HK-2 (cell line): ENCODE results near the gene FAM199X.

Experiments used
- DNase-seq: peaks from one replicate; pipeline ENCODE4 v3.0.0-alpha.2; 2018; ENCODE audit not compliant: unreplicated experiment

FAM199X gene

GRCh38 chrX:104165894-104166734 is at the start of gene FAM199X:
TSS of gene FAM199X (plus strand) at chrX:104166453. CDS start at chrX:104166786, 333 bp downstream.
- peak; percentile 90 for DNase-seq

- DNase-seq = no peak
Observed at GRCh38 chrX:104117759-104118158, 48.5 kb upstream of the FAM199X start.

GRCh38 chrX:104118765-104119164 is 47.5 kb upstream of the FAM199X start:
- no peak for DNase-seq

- DNase-seq = no peak
Observed at GRCh38 chrX:104122829-104123228, 43.4 kb upstream of the FAM199X start.

- no peak for DNase-seq
Observed at GRCh38 chrX:104126856-104127255, 39.4 kb upstream of the FAM199X start.

- no peak for DNase-seq
Observed at GRCh38 chrX:104130808-104131207, 35.4 kb upstream of the FAM199X start.

GRCh38 chrX:104134583-104135261 is 31.5 kb upstream of the FAM199X start:
- no peak for DNase-seq

GRCh38 chrX:104135677-104136076 is 30.6 kb upstream of the FAM199X start:
- DNase-seq = no peak

GRCh38 chrX:104136241-104137019 is 29.8 kb upstream of the FAM199X start:
- peak; percentile 65 for DNase-seq

GRCh38 chrX:104137496-104137895 is 28.8 kb upstream of the FAM199X start:
- DNase-seq = no peak

GRCh38 chrX:104141087-104141760 is 25.0 kb upstream of the FAM199X start:
- DNase-seq = no peak

- DNase-seq = no peak
Observed at GRCh38 chrX:104151037-104151436, 15.2 kb upstream of the FAM199X start.

- DNase-seq = peak; percentile 79
Observed at GRCh38 chrX:104156630-104157529, 9.4 kb upstream of the FAM199X start, which contains the start of gene SLC25A53. TSS of gene SLC25A53 (minus strand) at chrX:104157009. CDS start at chrX:104105257, 51,752 bp downstream.

GRCh38 chrX:104166735-104167436 is 633 bp downstream of the FAM199X start:
- no peak for DNase-seq

GRCh38 chrX:104168127-104168526 is 1.9 kb downstream of the FAM199X start:
- no peak for DNase-seq

GRCh38 chrX:104172121-104172520 is 5.9 kb downstream of the FAM199X start:
- peak; percentile 37 for DNase-seq

- DNase-seq = no peak
Observed at GRCh38 chrX:104172788-104173187, 6.5 kb downstream of the FAM199X start.

GRCh38 chrX:104173841-104174240 is 7.6 kb downstream of the FAM199X start:
- no peak for DNase-seq

- DNase-seq = no peak
Observed at GRCh38 chrX:104183685-104184084, 17.4 kb downstream of the FAM199X start.

GRCh38 chrX:104187931-104188330 is 21.7 kb downstream of the FAM199X start:
- no peak for DNase-seq
